Neuron (in vitro differentiated cells): Measurements from ENCODE around the gene TET3.

Experiments
- H2AFZ ChIP-seq: one replicate; pipeline ENCODE4 v1.6.1; 2013; ENCODE audit warnings: low read depth, mild to moderate bottlenecking, inconsistent platforms, low read length, moderate library complexity
- H3K27me3 ChIP-seq: one replicate; pipeline ENCODE4 v1.6.1; 2013; ENCODE audit warnings: low read length; ENCODE audit not compliant: insufficient read depth
- H3K36me3 ChIP-seq: one replicate; pipeline ENCODE4 v1.6.1; 2013; ENCODE audit warnings: low read length; ENCODE audit not compliant: insufficient read depth
- H3K4me1 ChIP-seq: one replicate; pipeline ENCODE4 v1.6.1; 2013; ENCODE audit warnings: low read length; ENCODE audit not compliant: insufficient read depth
- H3K4me3 ChIP-seq: 2 replicates; pipeline ENCODE4 v1.5.1; 2013; ENCODE audit warnings: mild to moderate bottlenecking, low read length, moderate library complexity
- H3K9me3 ChIP-seq: one replicate; pipeline ENCODE4 v1.6.1; 2013; ENCODE audit warnings: low read length

Gene TET3

DNA sequence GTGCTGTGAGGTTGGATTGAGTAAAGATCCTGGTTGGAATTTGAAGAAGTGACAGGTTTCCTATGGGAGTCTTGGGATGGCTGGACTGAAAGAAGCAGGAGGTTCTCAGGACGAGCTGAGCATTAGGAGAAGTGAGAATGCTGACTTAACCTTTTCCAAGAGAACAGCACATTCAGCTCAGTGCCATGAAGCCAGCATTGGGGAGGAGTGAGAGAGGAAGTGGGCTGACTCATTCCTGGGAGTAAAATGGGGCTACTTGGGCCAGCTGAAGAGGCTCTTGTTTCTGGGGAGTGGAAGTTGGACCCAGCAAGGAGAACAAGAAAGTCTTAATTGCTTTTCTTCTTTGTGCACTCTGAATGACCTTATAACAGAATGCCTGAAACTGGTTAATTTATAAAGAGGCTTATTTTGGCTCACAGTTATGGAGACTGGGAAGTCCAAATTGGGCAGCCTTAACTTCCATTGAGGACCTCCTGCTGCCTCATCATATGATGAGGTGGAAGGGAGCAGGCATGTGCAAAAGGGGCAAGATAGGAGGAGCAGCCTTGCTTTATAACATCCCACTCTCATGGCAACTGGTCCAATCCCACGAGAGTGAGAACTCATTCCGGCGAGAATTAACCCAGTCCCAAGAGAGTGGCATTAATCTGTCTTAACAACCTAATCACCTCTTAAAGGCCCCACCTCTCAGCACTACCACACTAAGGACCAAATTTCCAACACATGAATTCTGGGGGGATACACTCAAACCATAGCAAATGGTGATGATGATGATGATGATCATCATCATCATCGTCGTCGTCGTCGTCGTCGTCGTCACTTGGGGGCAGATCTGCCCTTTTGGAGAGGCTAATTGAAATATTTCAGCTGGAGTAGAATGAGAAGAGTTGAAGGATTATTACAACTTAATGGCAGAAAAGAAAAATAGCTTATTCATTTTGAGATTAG lies 31.9 kb upstream of the TET3 start:
- H3K36me3 ChIP-seq, result peaks cover 87% of the 10 kb centered on the region
- no peaks in the 10 kb centered on the region for H3K27me3 ChIP-seq
- H3K4me3 ChIP-seq, result no peak overlapping the region
- no peaks in the 10 kb centered on the region for H3K9me3 ChIP-seq
- no peak overlapping the region for H2AFZ ChIP-seq
- H3K4me1 ChIP-seq, result no peaks in the 10 kb centered on the region

DNA sequence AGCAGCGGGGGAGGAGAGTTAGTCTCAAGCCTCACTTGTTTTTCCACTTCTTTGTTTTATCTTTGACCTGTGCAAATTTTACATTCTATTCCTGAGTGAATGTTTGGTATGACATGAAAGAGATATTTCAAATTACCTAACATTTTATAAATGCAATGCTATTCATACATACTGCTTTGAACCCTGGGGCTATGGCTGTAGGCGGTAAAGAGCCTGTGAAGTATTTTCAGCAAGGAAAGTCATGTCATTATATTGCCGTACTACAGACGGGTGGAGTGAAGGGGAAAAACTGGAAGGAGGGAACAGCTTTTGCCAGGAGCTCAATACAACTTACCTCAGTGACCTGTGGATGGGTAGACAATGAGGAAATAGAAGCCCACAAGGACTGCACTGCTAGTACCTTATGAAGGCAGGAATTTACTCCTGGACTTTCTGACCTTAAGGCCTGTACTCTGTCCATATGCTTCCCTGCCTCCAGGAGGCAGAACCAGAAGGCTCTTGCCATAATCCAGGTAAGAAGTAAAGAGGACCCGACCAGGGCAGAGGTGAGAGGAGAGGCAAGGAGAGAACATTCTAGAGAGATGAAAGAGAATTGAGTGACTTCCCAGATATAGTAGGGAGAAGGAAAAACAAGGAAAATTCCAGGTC lies 28.4 kb upstream of the TET3 start:
- no peaks in the 10 kb centered on the region for H3K27me3 ChIP-seq
- H3K4me1 ChIP-seq, result no peaks in the 10 kb centered on the region
- H3K9me3 ChIP-seq, result no peaks in the 10 kb centered on the region
- no peak overlapping the region for H2AFZ ChIP-seq
- peaks cover 77% of the 10 kb centered on the region for H3K36me3 ChIP-seq
- no peak overlapping the region for H3K4me3 ChIP-seq

GRCh38 chr2:73961274-73961673 lies 23.4 kb upstream of the TET3 start:
- Histone ChIP-seq H2AFZ (no peak overlapping the region), H3K27me3 (no peaks in the 10 kb centered on the region), H3K4me1 (no peaks in the 10 kb centered on the region), H3K36me3 (peaks cover 39% of the 10 kb centered on the region), H3K9me3 (no peaks in the 10 kb centered on the region), H3K4me3 (no peak overlapping the region)

DNA sequence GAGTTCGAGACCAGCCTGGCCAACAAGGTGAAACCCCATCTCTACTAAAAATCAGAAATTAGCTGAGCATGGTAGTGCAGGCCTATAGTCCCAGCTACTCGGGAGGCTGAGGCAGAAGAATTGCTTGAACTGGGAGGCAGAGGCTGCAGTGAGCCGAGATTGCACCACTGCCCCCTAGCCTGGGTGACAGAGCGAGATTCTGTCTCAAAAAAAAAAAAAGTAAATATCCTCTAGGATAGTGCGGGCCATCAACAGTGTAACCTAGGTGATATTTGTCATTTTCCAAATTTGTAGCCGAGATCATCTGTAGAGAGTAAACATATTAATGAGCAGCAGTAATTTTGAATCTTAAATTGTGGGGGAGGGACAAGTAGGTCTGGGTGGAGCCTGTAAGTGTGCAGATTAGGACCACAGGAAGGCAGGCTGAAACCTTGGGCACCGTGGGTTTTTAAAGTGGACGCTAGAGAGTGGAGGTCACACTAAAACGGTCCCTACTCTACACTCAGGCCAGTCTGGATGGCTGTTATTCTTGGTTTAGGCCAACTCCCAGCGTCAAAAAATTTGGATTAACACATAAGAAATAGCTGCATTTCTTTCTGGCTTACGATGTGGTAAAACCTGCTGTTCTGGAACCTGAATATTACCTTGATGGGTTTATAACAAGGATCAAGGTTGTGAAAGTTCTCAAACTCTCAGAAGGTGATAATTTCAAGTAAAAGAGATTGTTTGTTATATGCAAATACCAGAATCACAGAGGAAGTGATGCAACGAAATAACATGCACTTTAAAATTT lies 22.7 kb upstream of the TET3 start:
- no peaks in the 10 kb centered on the region for H3K9me3 ChIP-seq
- H2AFZ ChIP-seq, result no peak overlapping the region
- H3K27me3 ChIP-seq, result no peaks in the 10 kb centered on the region
- no peaks in the 10 kb centered on the region for H3K4me1 ChIP-seq
- H3K36me3 ChIP-seq, result peaks cover 32% of the 10 kb centered on the region
- no peak overlapping the region for H3K4me3 ChIP-seq

DNA sequence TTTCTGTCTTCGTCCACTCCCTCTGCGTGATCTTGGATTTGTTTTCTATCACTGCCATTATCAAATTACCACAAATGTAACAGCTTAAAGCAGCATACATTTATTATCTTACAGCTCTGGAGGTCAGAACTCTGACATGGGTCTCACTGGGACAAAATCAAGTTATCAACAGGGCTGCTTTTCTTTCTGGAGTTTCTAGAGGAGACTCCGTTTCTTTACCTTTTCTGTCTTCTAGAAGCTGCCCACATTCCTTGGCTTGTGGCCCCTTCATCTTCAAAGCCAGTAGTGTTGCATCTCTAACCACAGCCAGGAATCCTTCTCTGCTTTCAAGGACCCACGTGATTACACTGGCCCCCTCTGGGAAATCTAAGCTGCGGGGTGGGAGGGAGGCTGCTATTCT lies 21.9 kb upstream of the TET3 start:
- H3K27me3 ChIP-seq, result no peaks in the 10 kb centered on the region
- peaks cover 25% of the 10 kb centered on the region for H3K36me3 ChIP-seq
- no peaks in the 10 kb centered on the region for H3K4me1 ChIP-seq
- no peak overlapping the region for H2AFZ ChIP-seq
- H3K9me3 ChIP-seq, result no peaks in the 10 kb centered on the region
- H3K4me3 ChIP-seq, result no peak overlapping the region

DNA sequence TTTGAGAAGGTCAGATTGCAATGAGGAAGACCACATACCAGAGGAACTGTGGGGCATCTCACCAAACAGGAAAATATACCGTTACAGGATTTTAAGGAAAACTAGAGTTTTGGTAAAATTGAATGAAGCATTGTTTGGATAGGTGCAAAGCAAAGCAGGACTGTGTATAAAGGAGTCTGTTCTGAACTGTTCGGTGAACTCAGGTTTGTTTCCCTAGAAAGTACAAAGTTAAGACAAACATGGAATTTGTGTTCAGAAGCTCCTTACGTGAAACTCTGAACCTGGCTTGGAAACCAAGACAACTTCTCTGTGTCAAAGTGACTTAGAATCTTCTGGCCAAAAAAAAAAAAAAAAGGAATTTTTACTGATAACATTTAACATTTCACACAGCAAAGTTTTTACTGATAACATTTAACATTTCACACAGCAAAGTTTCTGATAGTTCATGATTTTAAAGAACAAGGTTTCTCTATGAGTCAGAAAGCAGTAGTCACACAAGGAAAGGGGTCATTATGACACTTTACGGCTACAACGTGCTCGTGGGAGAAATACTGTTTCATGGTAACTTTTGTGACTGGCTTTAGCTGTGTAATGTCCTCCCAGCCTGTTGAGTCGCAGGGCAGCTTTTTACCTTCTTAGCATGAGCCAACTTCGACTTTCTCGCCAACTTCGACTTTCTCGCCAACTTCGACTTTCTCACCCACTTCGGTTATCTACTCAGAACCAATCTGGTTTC lies 21.2 kb upstream of the TET3 start:
- no peaks in the 10 kb centered on the region for H3K27me3 ChIP-seq
- H3K36me3 ChIP-seq, result peaks cover 18% of the 10 kb centered on the region
- H3K4me1 ChIP-seq, result no peaks in the 10 kb centered on the region
- no peak overlapping the region for H3K4me3 ChIP-seq
- no peak overlapping the region for H2AFZ ChIP-seq
- H3K9me3 ChIP-seq, result no peaks in the 10 kb centered on the region

DNA sequence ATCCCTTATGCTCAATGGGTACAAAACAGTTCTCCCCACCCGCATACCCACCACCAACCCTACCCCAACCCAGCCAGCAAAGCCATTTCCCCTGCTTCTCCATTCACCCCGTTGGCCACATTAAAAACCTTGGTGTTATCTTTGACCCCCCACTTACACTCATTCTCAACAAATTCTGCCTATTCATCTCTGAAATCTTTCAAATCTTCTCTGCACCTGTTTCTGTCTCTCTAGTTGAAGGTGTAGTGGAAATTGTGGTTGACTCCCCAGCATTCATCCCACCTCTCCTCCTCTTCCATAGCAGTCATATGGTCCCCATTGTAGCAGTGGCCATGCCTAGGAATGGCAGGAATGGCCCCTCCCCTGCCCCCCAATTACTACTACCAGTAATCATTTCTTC lies 20.5 kb upstream of the TET3 start:
- Histone ChIP-seq H2AFZ (no peak overlapping the region), H3K9me3 (no peaks in the 10 kb centered on the region), H3K36me3 (peaks cover 11% of the 10 kb centered on the region), H3K27me3 (no peaks in the 10 kb centered on the region), H3K4me1 (no peaks in the 10 kb centered on the region), H3K4me3 (no peak overlapping the region)

- Histone ChIP-seq H3K4me3 (no peak overlapping the region), H3K36me3 (peaks cover 5% of the 10 kb centered on the region), H3K27me3 (no peaks in the 10 kb centered on the region), H2AFZ (no peak overlapping the region), H3K4me1 (no peaks in the 10 kb centered on the region), H3K9me3 (no peaks in the 10 kb centered on the region)
Observed at GRCh38 chr2:73965053-73965452, 19.7 kb upstream of the TET3 start.

DNA sequence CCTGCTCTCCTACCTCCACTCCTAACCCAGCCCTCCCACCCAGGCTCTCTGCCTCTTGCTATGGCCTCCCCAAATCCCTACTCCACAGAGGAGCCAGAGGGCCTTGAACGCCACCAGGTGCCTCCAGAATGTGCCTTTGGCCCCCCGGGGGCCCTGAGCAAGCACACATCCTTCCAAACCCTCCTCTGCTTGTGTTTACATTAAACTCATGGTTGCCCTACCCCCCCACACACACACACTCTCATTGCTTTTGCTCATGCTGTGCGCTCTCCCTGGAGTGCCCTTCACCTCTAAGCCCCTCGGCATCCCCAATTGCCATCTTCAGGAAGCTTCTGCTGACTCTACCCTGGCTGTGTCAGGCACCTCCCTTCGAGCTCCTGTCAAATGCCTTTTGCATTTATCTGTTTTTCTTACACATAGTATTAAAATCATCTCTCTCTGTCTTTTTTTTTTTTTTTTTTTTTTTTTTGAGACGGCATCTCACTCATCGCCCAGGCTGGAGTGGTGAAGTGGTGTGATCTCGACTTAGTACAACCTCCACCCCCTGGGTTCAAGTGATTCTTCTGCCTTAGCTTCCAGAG lies 16.3 kb upstream of the TET3 start:
- H3K9me3 ChIP-seq, result no peaks in the 10 kb centered on the region
- no peak overlapping the region for H2AFZ ChIP-seq
- no peaks in the 10 kb centered on the region for H3K36me3 ChIP-seq
- H3K4me3 ChIP-seq, result no peak overlapping the region
- H3K4me1 ChIP-seq, result peaks cover 3% of the 10 kb centered on the region
- H3K27me3 ChIP-seq, result no peaks in the 10 kb centered on the region

- Histone ChIP-seq H3K27me3 (no peaks in the 10 kb centered on the region), H3K36me3 (no peaks in the 10 kb centered on the region), H3K4me1 (peaks cover 3% of the 10 kb centered on the region), H2AFZ (no peak overlapping the region), H3K9me3 (no peaks in the 10 kb centered on the region), H3K4me3 (no peak overlapping the region)
Observed at GRCh38 chr2:73969356-73969755, 15.4 kb upstream of the TET3 start.

DNA sequence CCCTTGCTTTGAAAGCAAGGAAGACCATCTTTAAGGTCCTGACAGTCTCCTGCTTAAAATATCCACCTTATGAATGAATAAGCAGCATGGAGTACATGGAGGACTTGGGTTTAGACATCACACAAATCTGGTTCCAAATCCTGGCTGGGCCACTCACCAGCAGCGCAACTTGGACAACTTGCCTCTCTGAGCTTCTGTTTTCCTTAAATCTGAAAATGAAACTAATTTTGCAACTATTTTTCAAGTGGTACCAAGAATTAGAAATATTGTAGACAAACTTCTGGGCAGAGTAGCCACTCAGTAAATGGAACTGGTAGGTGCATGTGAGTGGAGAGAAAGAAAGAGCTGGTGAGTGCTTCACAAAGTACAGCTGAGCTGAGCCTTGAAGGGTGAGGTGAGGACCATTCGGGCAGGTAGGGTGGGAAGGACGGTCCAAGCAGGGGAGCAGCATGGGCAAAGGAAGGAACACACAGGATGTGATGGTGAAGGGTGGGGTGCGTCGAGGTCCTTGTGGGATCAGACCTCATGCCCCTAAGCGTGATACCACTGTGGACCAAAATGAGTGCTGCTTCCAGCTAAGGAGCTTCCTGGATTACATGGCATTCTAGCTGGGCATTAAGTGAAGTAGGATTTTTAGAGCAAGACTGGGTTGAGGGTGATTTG lies 14.4 kb upstream of the TET3 start:
- no peaks in the 10 kb centered on the region for H3K27me3 ChIP-seq
- H3K9me3 ChIP-seq, result no peaks in the 10 kb centered on the region
- no peak overlapping the region for H2AFZ ChIP-seq
- H3K36me3 ChIP-seq, result no peaks in the 10 kb centered on the region
- peaks cover 3% of the 10 kb centered on the region for H3K4me1 ChIP-seq
- no peak overlapping the region for H3K4me3 ChIP-seq

- Histone ChIP-seq H3K4me3 (no peak overlapping the region), H2AFZ (no peak overlapping the region), H3K9me3 (no peaks in the 10 kb centered on the region), H3K4me1 (peaks cover 3% of the 10 kb centered on the region), H3K27me3 (no peaks in the 10 kb centered on the region), H3K36me3 (no peaks in the 10 kb centered on the region)
Observed at GRCh38 chr2:73970850-73971471, 13.7 kb upstream of the TET3 start.
